Brain microvascular endothelial cell (primary cell): ENCODE data around the gene KRTAP4-6.

Experiments
- DNase-seq: peaks from one replicate; pipeline ENCODE4 v3.0.0-alpha.2; 2020
- H3K27ac ChIP-seq: fragments of 250-450 bp; sonication (Bioruptor Pico); 2 replicates; pipeline ENCODE4 v1.5.1; 2020; ENCODE audit warnings: mild to moderate bottlenecking, moderate library complexity
- H3K27me3 ChIP-seq: fragments of 250-450 bp; sonication (Bioruptor Pico); replicated peaks from 2 replicates; pipeline ENCODE4 v1.5.1; 2020; ENCODE audit warnings: mild to moderate bottlenecking
- H3K36me3 ChIP-seq: fragments of 250-450 bp; sonication (Bioruptor Pico); replicated peaks from 2 replicates; pipeline ENCODE4 v1.5.1; 2020; ENCODE audit warnings: mild to moderate bottlenecking
- H3K4me3 ChIP-seq: 2 replicates; pipeline ENCODE4 v1.5.1; 2011; ENCODE audit warnings: low read depth, mild to moderate bottlenecking, control low read depth, low read length, moderate library complexity
- in situ Hi-C: cut with HindIII; loops from 2 replicates; pipeline ENCODE4 v1.10.0; 2017; ENCODE audit warnings: low sequenced_read_pairs, low pct_ligation_motif_present
- TF ChIP-seq, protein P1 (sequence below): IDR thresholded peaks from 2 replicates; pipeline ENCODE4 v1.5.1; 2011; ENCODE audit warnings: low read depth, mild to moderate bottlenecking, moderate library complexity, low read length, control low read depth, inconsistent platforms; ENCODE audit errors: missing control alignments

Gene KRTAP4-6

DNA sequence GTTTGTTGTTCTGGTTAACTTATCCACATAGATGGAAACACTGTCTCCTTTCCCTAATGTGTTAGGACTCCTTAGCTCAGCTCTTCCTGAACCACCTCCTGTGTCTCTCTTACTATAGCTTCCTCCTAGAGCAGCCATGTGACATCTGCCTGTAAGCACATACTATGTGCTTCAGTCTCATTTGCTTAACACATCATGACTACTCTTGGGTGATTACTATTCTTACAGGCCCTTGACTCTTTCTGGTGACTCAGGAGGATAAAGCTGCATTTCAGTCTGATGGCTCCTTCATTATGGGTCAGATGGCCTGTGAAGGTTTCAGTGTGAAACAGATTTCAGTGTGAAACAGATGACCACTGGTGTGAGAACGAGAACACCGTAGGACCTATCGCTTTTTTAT is 38.0 kb upstream of the KRTAP4-6 start:
- DNase-seq: peak; percentile 9
- no peaks in the 10 kb centered on the region for H3K27me3 ChIP-seq
- no peak overlapping the region for H3K27ac ChIP-seq
- TF ChIP-seq, protein P1, sequence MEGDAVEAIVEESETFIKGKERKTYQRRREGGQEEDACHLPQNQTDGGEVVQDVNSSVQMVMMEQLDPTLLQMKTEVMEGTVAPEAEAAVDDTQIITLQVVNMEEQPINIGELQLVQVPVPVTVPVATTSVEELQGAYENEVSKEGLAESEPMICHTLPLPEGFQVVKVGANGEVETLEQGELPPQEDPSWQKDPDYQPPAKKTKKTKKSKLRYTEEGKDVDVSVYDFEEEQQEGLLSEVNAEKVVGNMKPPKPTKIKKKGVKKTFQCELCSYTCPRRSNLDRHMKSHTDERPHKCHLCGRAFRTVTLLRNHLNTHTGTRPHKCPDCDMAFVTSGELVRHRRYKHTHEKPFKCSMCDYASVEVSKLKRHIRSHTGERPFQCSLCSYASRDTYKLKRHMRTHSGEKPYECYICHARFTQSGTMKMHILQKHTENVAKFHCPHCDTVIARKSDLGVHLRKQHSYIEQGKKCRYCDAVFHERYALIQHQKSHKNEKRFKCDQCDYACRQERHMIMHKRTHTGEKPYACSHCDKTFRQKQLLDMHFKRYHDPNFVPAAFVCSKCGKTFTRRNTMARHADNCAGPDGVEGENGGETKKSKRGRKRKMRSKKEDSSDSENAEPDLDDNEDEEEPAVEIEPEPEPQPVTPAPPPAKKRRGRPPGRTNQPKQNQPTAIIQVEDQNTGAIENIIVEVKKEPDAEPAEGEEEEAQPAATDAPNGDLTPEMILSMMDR: no peak
- in situ Hi-C loops: no loop called here
- no peaks in the 10 kb centered on the region for H3K36me3 ChIP-seq
- no peak overlapping the region for H3K4me3 ChIP-seq

DNA sequence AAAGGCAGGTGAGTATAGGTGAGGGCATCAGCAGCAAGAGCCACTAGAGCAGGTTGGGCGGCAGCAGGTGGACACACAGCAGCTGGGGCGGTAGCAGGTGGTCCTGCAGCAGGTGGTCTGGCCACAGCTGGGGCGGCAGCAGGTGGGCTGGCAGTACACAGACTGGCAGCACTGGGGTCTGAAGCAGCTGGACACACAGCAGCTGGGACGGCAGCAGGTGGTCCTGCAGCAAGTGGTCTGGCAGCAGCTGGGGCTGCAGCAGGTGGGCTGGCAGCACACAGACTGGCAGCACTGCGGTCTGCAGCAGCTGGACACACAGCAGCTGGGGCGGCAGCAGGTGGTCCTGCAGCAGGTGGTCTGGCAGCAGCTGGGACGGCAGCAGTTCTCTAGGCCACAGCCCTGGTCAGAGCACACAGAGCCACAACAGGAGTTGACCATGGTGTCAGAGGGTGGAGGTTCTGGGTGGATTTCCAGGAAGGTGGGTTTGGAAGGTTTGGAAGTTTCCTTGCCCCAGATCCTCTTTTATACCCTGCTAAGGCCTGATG is 37.5 kb upstream of the KRTAP4-6 start, which contains the start of gene KRTAP4-2:
Gene KRTAP4-2, minus strand, starts transcription at position 495 of the 545 bp plus-strand sequence. Its CDS starts 57 bp downstream, at position 438.
- H3K27me3 ChIP-seq: no peaks in the 10 kb centered on the region
- no peak within 1 kb of the TSS for H3K27ac ChIP-seq
- H3K36me3 ChIP-seq: no peaks in the 10 kb centered on the region
- in situ Hi-C loops: no loop called here
- TF ChIP-seq, protein P1: no peak
- DNase-seq: no peak
- H3K4me3 ChIP-seq: no peak within 1 kb of the TSS

DNA sequence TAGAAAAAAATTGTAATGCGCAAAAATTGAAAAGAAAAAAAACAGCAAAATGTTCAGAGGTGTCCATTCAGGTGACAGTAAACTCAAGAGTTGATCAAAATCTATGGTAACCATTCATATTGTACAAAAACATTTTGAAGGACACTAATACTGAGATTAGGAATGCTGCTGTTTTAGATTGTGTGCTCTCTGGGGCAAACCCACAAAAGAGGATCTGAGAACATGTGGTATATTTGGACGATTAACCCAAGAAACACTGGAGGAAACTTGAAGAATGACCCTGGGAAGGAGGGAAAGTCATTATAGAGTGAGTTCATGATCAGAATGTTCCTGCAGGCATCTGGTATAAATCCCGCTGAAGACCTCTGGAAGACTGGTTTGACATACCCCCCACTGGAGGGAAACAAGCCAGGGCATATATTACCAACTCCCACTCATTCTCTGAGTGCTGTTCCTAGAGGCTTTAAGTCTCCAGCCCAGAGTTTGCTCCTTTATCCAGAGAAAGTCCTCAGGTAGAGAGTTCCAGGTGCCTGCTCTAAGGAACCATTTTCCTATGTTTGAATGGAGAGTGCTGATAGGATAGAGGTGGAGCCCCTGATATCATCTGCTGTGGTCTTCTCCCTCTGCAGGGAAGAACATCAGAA is 36.5 kb upstream of the KRTAP4-6 start:
- TF ChIP-seq, protein P1: no peak
- DNase-seq: no peak
- H3K4me3 ChIP-seq: no peak overlapping the region
- in situ Hi-C loops: no loop called here
- H3K27me3 ChIP-seq: no peaks in the 10 kb centered on the region
- no peaks in the 10 kb centered on the region for H3K36me3 ChIP-seq
- no peak overlapping the region for H3K27ac ChIP-seq

DNA sequence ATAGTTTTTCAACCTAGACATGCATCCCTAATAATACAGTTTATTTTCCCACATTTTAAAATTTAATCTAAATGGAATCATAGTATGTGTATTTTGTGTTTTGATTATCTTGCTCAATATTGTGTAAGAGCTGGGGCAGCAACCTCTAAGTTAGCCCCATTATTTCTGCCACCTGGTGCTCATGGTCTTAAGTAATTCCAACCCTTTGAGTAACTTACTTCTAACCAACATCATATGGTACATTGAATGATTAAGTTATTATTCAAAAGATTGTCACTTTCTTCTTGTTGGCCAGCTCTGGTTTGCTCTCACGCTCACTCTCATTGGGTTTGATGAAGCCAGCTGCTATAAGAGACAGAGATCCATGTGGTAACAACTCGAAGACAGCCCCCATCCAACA is 31.5 kb upstream of the KRTAP4-6 start:
- TF ChIP-seq, protein P1: no peak
- in situ Hi-C loops: no loop called here
- DNase-seq: no peak
- Histone ChIP-seq H3K27me3 (no peaks in the 10 kb centered on the region), H3K36me3 (no peaks in the 10 kb centered on the region), H3K27ac (no peak overlapping the region), H3K4me3 (no peak overlapping the region)

DNA sequence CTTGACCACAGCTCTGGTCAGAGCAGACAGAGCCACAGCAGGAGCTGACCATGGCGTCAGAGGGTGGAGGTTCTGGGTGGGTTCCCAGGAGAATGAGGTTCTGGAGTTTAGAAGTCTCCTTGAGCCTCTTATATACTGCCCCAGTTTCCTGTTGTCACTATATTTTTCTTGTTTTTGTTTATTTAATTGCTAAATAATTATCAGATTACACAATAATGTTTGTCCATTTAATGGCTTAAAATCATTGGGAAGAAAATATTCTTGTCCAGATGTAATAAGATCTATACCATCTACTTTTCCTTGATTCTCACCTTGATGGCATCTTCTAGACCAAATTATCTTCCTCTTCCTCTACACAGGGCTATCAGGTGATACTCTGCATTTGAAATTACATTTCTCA is 27.8 kb upstream of the KRTAP4-6 start, which contains the start of gene KRTAP4-3:
Gene KRTAP4-3, minus strand, starts transcription at position 101 of the 400 bp plus-strand sequence. Its CDS starts 49 bp downstream, at position 52.
- in situ Hi-C loops: no loop called here
- no peaks in the 10 kb centered on the region for H3K36me3 ChIP-seq
- no peak within 1 kb of the TSS for H3K27ac ChIP-seq
- H3K27me3 ChIP-seq: no peaks in the 10 kb centered on the region
- H3K4me3 ChIP-seq: no peak within 1 kb of the TSS
- TF ChIP-seq, protein P1: no peak
- DNase-seq: no peak
